GM12874 (cell line): ENCODE results near the gene HS6ST3.

ENCODE experiments used
- CTCF ChIP-seq: IDR thresholded peaks from 2 replicates; pipeline ENCODE4 v1.5.1; 2011; ENCODE audit warnings: low read depth, mild to moderate bottlenecking, control low read depth, low read length, moderate library complexity; ENCODE audit not compliant: insufficient read depth

Gene HS6ST3

GRCh38 chr13:96844195-96844594, 754.3 kb downstream of the HS6ST3 start:
- TF ChIP-seq CTCF = no peak

GRCh38 chr13:96844616-96845015, 754.7 kb downstream of the HS6ST3 start:
- no peak for TF ChIP-seq CTCF

- no peak for TF ChIP-seq CTCF
These were observed 758.4 kb downstream of the HS6ST3 start for GRCh38 chr13:96848286-96848685.

GRCh38 chr13:96849091-96849490, 759.2 kb downstream of the HS6ST3 start:
- TF ChIP-seq CTCF = no peak

- no peak for TF ChIP-seq CTCF
These were observed 760.7 kb downstream of the HS6ST3 start for GRCh38 chr13:96850538-96851145.

- TF ChIP-seq CTCF = no peak
These were observed 762.0 kb downstream of the HS6ST3 start for GRCh38 chr13:96851856-96852445.

GRCh38 chr13:96858133-96858826, 768.4 kb downstream of the HS6ST3 start:
- no peak for TF ChIP-seq CTCF
